Measurements from ENCODE around the gene KCNMA1. TPM values are rescaled to one million over a fixed set of nuclear protein-coding genes. Genes with fewer than 3 reads are reported as not detected.

The KCNMA1 gene
- total and polyA plus RNA-seq, 9 of the 15 experiments (the other 6 are each of a cell fraction or from before 2014, with no cell fraction given) = 0.01 to 0.95 (median 0.15) TPM; not detected in 4

DNA sequence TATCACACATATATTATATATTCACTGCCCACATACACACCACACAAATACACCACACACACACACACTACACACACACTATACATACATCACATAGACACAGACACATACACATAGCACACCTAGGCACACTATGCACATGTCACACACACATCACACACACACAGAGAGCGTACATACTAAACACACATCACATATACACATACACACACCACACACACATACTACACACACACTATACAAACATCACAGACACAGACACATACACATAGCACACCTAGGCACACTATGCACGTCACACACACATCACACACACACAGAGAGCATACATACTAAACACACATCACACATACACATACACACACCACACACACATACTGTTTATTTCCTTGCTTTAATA lies 165.5 kb downstream of the KCNMA1 start (continued):
- TF ChIP-seq, protein P1, sequence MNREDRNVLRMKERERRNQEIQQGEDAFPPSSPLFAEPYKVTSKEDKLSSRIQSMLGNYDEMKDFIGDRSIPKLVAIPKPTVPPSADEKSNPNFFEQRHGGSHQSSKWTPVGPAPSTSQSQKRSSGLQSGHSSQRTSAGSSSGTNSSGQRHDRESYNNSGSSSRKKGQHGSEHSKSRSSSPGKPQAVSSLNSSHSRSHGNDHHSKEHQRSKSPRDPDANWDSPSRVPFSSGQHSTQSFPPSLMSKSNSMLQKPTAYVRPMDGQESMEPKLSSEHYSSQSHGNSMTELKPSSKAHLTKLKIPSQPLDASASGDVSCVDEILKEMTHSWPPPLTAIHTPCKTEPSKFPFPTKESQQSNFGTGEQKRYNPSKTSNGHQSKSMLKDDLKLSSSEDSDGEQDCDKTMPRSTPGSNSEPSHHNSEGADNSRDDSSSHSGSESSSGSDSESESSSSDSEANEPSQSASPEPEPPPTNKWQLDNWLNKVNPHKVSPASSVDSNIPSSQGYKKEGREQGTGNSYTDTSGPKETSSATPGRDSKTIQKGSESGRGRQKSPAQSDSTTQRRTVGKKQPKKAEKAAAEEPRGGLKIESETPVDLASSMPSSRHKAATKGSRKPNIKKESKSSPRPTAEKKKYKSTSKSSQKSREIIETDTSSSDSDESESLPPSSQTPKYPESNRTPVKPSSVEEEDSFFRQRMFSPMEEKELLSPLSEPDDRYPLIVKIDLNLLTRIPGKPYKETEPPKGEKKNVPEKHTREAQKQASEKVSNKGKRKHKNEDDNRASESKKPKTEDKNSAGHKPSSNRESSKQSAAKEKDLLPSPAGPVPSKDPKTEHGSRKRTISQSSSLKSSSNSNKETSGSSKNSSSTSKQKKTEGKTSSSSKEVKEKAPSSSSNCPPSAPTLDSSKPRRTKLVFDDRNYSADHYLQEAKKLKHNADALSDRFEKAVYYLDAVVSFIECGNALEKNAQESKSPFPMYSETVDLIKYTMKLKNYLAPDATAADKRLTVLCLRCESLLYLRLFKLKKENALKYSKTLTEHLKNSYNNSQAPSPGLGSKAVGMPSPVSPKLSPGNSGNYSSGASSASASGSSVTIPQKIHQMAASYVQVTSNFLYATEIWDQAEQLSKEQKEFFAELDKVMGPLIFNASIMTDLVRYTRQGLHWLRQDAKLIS (CRISPR knock-in tag; IDR thresholded peaks at IDR 0.05) = no peak
- TF ChIP-seq RBM22 (IDR thresholded peaks at IDR 0.05; ENCODE audit: low read depth, low read length, poor library complexity, severe bottlenecking) = no peak
- TF ChIP-seq TCF7L2 (IDR thresholded peaks at IDR 0.05; ENCODE audit: low read depth, low read length) = no peak
- TF ChIP-seq ELF4 (CRISPR knock-in tag; IDR thresholded peaks at IDR 0.05) = 0 out of 2 replicates have a peak, but pooled peaks have one; percentile 15
- TF ChIP-seq, protein P2, sequence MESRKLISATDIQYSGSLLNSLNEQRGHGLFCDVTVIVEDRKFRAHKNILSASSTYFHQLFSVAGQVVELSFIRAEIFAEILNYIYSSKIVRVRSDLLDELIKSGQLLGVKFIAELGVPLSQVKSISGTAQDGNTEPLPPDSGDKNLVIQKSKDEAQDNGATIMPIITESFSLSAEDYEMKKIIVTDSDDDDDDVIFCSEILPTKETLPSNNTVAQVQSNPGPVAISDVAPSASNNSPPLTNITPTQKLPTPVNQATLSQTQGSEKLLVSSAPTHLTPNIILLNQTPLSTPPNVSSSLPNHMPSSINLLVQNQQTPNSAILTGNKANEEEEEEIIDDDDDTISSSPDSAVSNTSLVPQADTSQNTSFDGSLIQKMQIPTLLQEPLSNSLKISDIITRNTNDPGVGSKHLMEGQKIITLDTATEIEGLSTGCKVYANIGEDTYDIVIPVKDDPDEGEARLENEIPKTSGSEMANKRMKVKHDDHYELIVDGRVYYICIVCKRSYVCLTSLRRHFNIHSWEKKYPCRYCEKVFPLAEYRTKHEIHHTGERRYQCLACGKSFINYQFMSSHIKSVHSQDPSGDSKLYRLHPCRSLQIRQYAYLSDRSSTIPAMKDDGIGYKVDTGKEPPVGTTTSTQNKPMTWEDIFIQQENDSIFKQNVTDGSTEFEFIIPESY (CRISPR knock-in tag; IDR thresholded peaks at IDR 0.05) = no peak
- TF ChIP-seq, protein P3, sequence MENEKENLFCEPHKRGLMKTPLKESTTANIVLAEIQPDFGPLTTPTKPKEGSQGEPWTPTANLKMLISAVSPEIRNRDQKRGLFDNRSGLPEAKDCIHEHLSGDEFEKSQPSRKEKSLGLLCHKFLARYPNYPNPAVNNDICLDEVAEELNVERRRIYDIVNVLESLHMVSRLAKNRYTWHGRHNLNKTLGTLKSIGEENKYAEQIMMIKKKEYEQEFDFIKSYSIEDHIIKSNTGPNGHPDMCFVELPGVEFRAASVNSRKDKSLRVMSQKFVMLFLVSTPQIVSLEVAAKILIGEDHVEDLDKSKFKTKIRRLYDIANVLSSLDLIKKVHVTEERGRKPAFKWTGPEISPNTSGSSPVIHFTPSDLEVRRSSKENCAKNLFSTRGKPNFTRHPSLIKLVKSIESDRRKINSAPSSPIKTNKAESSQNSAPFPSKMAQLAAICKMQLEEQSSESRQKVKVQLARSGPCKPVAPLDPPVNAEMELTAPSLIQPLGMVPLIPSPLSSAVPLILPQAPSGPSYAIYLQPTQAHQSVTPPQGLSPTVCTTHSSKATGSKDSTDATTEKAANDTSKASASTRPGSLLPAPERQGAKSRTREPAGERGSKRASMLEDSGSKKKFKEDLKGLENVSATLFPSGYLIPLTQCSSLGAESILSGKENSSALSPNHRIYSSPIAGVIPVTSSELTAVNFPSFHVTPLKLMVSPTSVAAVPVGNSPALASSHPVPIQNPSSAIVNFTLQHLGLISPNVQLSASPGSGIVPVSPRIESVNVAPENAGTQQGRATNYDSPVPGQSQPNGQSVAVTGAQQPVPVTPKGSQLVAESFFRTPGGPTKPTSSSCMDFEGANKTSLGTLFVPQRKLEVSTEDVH (IDR thresholded peaks at IDR 0.05; ENCODE audit: low read depth, partially characterized antibody) = no peak
- no peak for TF ChIP-seq POLR2G (IDR thresholded peaks at IDR 0.05; ENCODE audit: low read depth, low read length)
- no peak for TF ChIP-seq FOXA1 (IDR thresholded peaks at IDR 0.05; ENCODE audit: borderline replicate concordance)
- TF ChIP-seq, protein P4, sequence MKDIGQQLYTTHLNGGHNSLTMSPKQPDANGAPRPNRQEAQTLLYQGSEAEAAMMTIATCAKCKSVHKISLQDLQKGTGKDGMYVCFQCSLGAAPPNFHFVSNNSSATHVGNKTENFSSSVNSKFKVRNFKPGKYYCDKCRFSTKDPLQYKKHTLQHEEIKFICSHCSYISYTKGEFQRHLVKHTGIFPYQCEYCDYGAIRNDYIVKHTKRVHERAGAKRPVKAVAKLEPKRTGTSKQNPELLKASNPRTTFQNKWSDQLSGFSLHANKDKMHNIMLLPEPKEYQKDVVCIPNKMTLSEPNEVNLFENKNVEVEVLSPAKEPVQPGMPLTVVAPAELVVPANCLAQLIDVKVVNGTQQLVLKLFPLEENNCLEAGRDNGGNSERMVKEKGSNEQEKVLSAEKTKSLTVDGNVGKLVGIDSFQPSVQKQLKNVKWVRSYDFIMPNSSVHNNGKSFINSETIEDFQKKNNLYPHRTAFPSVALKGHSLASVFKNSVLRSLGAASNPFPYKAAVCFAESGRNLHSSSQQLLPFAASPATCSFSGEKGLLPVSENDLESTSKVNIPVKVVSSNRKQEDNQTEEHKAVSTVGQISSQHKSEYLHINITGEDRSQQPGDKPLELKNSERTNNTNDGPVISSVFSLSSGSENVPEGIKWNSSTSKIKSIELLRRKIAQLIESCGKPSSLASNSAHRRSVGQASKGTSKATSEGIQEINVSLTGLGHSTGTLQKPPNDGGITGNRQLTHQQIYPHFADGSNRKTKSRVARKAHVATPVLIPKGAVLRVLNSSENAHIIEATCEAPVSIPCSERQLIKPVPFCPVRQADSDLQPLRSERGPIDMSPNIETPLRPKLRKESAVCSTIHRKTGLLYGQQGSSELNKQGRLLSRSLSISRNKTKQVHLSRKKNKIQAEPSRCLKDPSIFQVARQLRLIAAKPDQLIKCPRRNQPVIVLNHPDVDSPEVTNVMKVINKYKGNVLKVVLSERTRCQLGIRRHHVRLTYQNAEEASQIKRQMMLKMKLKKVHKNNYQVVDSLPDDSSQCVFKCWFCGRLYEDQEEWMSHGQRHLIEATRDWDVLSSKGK (CRISPR knock-in tag; IDR thresholded peaks at IDR 0.05) = no peak
- TF ChIP-seq MAZ (CRISPR knock-in tag; conservative IDR thresholded peaks at IDR 0.05 in 1 of 2, IDR thresholded peaks at IDR 0.05 in 1 of 2) = no peak
- no peak for TF ChIP-seq ZNF354B (CRISPR knock-in tag; IDR thresholded peaks at IDR 0.05)
- no peak for TF ChIP-seq EP300 (IDR thresholded peaks at IDR 0.05; ENCODE audit: low read length)
- TF ChIP-seq TSC22D4 (tag; IDR thresholded peaks at IDR 0.05) = 0 out of 2 replicates have a peak, but pooled peaks have one; percentile 28
- TF ChIP-seq HNRNPH1 (optimal IDR thresholded peaks at IDR 0.05; ENCODE audit: low read depth, low read length) = no peak
